Measurements from ENCODE around the gene ZMYM4.

ZMYM4 gene

DNA sequence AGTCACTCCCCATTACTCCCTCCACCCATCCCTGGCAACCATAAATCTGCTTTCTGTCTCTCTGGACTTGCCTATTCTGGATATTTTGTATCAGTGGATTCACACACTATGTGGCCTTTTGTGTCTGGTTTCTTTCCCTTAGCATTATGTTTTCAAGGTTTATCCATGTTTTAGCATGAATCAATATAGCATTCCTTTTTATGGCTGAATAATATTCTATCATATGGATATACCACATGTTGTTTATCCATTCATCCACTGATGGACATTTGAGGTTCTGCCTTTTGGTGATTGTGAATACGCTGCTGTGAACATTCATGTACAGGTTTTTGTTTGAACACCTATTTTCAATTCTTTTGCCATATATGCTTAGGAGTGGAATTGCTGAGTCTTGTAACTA is 140.4 kb downstream of the ZMYM4 start:
- DNase-seq: no peak

DNA sequence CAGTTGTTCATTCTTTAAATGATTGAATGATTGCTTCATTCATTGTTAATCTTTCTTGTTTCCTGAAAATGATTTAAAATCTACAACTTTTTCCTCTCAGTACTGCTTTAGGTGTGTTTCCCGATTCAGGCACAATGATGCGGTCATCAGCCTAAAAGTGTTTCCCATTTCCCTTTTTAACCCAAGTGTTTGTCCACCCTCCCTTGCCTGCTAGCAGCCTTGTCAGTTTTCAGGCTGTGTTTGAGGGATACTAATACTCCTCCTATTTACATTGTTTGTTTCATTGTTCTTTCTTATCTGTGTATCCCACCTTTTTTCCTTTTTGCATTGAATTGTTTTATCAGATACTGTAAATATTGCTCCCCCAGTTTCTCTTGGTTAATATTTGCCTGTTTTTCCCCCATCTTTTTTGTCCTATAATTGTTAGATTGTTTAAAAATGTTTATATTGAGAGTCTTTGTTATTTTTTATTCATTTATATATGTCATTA is 157.6 kb downstream of the ZMYM4 start:
- DNase-seq: no peak

DNA sequence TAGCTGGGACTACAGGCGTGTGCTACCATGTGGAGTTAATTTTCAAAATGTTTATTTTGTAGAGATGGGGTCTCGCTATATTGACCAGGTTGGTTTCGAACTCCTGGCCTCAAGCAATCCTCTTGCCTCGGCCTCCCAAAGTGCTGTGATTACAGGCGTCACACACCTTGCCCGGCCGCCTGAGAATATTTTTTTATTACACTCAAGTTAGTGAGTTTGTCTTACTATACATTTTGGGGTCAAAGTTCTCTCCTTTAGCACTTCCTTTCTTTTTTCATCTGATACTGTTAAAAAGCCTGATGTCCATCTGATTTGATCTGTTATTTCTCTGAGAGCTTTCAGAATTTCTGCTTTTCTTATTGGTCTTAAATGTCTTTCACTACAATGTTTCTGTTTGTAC is 159.9 kb downstream of the ZMYM4 start:
- DNase-seq: no peak

DNA sequence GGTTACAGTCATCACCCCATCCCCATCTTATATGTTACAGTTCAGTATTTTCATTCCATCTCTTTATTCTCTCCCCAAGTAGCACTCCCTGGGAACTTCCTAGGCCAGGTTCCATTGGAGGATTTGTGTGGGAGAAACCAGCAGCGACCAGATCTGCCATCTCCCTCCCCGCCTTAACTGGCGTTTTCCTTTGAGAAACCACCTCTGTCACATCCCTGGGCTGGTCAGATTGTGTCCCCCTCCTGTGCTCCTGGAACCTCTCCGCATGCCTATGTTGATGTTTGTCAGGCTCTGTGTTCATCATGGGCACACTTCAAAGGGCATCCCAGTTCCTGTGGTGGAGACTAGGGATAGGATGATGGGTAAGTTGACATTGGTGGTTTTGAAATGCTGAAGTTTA is 162.3 kb downstream of the ZMYM4 start:
- no peak for DNase-seq

DNA sequence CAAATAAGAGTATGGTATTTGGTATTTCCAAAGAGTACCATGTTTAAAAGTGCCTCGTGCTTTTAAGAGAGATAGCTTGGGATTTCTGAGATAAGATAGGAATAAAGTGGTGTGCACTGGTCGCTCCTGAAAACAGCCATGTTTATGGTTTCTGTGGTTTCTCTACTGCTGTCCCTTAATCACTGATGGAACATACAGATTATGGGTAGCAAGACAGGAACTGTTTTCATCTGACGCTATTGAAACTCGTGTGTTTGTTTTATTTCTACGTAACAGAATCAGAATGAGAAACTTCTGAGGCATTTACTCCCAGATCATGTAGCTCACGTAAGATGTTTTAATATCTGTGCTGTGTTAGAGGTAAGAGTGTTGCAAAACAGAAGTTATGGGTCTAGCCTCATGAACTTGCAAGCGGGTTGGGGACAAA is 162.7 kb downstream of the ZMYM4 start:
- no peak for DNase-seq

DNA sequence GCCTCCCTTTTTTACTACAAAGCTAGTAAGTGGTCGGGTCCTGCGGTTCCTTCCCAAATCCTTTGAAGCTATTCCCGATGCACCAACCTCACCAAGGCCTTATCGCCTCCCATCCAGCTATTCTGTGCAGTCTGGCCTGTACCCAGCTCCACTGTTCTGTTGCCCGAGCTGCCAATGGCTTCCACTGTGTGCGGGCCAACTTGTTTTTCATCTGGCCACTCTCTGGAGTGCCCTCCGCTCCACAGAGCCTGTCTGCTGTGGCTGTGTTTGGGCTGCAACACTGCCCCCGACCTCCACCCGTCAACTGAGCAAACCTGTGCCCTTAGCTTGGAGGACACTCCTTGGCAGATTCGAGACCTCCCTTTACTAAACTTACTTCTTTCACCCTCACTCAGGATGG is 163.7 kb downstream of the ZMYM4 start:
- DNase-seq: no peak

DNA sequence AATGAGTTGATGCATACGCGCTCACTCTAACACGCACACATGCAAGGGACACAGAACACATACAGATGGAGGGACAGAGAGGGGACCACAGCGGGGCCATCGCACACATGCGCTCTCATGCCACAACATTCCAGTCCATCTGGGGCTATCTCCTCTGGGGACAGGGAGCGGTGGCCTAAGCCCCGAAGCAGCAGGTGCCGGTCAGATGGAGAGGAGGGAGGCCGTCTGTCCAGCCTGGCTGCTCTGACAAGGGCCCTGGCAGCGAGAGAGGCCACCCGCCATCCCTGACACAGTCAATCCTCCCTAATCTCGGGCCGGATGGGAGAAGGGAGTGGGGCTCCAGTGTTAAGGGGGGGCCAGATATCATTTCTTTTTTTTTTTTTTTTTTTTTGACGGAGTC is 165.2 kb downstream of the ZMYM4 start:
- no peak for DNase-seq

DNA sequence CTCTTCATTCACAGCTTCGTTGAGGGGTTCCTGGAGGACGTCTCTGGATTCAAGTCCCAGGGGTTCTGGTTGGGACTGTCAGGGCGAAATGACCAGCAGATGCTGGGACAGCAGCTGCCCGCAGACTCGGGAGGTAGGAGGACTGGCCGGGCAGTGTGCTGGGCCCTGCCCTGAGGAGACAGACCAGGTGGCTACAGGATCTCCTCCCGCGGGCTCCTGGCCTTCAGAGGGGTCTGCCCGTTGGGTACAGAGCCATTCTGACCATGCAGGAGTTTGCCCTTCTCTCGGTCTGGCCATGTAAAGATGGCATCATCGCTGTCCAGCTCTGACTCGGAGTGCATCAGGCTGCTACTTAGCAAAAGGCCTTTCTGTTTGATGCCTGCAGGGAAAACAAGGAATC is 166.2 kb downstream of the ZMYM4 start:
- no peak for DNase-seq

DNA sequence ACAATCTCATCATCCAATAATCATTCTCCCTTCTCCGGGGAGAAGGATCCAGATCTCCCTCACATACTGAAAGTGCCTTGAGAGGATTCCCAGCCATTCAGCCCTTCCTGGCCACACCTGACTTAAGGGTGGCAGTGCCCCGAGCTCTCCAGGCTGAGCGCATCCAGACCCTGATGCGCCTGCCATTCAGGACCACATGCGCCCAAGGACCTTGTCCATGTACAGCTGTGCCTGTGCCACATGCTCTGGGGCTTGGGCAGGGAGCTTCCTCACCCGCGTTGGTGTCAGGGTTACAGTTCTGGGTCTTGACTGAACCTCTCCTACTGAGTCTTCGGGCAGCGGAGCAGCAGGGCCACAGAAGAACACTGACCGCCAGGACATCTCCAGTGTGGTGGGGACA is 167.6 kb downstream of the ZMYM4 start:
- DNase-seq: no peak

DNA sequence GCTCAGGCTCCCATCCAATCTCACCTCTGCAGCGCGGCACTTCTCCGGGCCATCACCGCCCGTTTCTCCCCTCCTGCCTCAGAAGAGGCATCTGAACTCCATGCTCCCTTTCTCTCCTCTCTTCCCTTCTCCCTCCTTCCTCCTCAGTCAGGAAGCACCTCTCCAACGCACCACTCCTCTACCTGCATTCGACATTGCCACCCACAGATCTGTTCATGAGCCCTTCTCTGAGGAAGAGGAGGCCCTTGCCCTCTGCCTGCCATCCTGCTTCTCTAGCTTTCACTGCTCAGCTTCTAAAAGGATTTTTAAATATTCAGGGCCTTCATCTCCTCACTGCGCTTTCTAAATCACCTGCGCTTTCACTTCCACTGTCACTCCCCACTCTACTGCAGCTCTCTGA is 168.7 kb downstream of the ZMYM4 start:
- DNase-seq: no peak

DNA sequence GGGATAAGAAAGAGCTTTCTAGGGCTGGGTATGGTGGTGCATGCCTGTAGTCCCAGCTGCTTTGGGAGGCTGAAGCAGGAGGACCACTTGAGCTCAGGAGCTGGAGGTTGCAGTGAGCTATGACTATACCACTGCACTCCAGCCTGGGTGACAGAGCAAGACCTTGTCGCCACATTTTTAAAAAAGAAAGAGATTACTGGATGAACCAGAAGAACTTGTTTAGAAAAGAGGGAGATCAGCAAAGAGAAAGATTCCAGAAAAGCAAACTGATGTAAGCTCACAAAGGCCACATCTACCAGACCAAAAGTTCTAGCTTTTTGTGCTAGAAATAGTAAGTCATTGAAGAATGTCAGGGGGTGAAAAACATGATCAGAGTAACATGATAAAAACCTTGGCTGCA is 171.1 kb downstream of the ZMYM4 start:
- no peak for DNase-seq

DNA sequence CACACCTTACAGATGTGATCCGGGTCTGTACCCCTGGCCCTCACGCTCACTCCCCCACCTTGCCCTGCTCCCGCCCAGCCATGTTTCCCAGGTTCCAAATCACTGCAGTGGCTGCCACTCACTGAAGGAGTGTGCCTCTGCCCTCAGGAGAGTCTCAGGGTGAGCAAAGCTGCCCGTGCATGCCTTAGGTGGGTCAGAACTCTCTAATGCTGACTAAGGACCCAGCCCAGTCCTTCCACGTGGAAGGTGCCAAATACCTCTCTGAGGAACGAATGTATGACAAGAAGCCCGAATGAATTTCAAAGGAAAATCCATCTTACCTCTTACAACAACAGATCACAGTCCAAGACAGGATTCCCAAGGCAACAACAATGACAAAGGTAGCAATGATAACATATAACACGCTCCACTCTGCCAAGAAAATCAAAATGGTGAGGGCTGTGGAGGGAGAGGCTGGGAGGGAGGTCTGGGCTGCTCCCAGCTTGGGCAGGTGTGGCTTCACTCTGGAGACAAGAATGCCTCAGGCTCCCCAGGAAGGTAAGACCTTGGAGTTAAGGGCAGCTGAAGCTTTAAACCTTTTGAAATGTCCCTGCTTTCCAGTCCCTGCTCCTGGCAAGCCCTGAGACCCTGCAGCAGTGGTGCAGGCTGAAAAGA is 173.5 kb downstream of the ZMYM4 start:
- no peak for DNase-seq

DNA sequence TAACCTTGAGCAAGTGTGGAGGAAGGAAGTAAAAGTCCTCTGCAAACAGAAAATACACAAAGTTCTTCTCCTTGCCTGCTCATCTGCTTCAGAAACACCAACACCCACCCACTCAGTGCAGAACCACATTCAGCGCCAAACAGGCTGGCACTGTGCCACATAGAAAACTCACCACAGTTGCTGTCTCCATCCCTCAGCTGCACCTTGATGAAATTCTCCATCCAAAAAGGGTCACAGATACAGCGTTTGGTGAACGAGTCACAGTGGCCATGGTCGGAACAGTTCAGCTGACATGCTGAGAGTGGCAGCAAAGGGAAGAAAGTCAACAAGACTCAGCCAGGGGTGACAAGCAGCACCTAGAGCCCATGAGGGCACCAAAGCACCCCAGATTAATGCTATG is 174.2 kb downstream of the ZMYM4 start:
- no peak for DNase-seq

DNA sequence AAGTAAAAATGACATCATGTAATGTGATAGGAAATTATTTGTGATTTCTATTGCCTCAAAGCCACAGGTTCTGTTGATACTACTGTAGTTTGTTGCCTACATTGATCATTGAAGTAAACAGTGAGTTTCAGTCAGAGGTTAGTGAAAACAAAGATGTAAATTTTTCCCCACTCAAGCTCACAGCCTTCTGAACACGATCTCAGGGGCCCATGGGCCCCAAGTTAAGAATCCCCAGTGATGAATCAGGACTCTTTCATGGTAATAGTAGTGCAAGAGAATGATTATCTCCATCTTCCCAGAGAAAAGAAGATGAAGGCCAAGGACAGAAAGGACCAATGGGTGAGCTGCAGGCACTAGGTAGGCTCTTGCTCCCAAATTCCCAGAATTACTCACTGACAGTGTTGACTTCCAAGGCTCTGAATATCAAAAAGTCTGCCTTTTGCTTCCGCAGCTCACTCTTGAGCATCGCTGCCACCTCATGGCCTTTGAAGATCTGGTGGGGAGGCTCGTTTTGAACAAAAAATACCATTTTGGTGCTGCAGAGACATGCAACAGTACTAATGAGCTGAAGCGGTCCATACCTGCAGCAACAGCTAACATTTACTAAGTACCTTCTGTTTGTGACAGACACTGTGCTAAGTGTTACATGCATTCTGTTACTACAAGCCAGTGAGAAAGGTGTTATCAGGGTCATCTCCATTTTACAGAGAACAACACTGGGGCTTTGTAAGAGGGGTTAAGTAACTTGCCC is 175.4 kb downstream of the ZMYM4 start:
- no peak for DNase-seq

DNA sequence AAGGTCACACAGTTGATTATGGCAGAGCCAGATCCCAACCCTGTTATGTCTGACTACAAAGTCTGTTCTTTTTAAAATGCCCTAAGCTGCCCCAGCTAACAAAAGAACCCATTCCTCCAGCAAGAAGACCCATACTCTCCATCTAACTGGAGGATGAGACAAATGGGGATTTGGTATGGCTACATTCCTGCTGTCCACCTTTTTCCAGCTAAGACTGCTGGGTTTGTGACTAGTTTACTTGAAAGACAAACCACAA is 175.9 kb downstream of the ZMYM4 start:
- no peak for DNase-seq

DNA sequence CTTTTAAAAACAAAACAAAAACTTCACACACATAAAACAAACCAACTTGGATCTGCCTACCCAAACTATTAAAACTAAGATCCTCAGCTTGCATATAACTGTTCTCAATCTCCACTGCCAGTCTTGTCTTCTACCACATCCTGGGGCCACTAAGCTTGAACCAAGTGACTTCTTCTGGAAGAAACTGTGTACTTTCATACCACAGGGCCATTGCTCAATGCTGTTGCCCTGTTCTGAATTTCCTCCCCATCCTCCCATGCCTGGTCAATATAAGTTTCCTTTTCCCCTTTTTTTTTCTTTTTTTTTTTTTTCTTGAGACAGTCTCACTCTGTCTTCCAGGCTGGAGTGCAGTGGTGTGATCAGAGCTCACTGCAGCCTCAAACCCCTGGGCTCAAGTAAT is 178.8 kb downstream of the ZMYM4 start:
- DNase-seq: no peak

DNA sequence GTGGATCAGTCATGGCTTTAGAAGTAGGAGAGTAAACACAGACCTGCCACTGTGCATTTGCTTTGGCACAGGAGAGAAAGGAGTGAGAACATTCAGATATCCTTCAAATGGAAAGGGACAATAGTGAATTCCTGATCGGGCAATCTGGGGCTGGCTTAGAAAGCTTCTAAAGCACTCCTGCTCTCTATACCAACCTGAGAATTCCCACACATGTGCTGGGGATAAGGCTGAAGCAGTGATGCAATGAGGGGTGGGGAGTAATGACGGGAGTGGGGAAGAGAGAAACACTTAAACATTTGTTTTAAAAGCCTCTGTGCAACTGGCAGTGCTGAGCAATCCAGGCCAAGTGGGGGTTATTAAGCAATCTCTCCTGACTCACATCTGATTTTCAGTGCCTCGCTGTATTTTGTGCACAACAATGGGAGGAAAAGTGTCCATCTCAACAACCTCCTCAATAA is 179.9 kb downstream of the ZMYM4 start:
- DNase-seq: no peak

DNA sequence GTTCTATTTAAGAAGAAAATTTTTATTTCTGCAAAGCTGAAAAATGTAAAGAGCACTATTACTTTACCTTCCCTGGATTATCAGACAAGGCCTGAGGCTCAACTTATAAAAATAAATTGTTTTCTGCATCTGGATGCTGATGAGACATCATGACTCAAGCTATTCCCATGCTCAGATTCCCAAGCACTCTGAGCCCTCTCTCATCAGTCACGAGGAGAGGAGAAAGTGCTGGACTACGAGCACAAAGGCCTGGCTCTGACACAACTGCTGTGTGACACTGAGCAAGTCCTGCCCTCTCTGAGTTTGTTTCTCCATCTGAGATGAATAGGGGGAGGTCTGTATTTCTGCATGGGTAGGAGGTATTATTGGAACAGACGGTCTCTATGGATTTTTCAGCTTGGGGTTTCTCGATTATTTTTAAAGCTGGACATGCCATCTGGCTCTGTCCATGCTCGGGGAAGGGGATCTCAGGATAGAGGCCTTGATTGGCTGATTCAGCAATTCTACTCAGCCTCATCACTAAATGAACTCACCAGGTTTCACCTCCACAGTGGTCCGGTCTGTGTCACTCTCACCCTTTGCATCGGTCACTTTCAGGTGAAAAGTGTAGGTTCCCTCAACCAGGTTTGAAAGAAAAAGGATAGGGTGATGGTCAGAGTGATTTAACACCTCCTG is 181.0 kb downstream of the ZMYM4 start:
- no peak for DNase-seq

DNA sequence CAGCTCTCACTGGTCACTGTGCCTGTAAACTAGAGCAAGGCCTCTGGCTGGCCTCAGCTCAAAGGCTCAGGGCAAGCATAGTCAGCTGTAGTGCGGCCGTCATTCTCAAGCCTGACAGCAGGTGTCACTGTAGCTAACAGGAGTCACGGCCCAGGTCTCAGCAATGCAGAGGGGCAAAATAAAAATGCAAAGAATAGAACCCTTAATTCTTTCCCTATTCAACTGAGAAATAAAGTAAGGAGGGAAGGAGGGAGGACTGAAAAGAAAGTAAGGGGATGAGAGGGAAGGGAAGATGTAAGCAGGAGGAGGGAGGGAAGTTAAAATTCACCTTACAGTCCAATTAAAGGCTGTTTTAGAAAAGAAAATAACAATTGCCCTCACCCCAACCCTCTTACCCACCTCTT is 182.6 kb downstream of the ZMYM4 start:
- peak; percentile 70 for DNase-seq

DNA sequence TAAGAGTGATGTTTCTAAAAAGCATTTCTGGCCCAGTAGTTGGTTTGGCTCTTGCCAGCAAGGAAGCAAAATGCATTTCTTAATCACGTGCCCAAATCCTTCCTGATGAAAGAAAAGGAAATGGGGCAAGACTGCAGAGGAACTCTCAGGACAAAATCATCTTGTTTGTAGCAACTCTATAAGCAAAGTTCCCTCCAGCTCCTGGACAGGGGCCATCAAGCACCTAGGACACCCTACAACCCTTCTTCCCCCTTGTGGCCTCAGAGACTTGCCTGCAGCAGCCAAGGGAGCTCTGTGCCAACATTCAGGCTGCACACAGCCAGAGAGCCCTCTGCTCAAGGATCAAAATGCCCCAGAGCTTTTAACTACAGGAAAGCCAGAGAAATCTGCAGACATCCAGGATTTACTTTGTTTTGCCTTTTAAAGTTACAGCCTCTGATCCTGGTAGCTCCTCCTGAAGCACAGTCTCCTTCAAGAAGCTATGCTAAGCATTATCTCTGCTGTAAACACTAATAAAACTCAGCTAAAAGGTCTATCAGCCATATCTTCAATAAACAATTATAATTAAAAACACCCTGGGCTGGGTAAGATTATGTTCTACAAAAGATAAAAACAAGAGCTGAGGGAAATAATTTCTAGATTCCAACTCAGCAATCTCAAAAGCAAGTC is 183.7 kb downstream of the ZMYM4 start:
- DNase-seq: no peak

DNA sequence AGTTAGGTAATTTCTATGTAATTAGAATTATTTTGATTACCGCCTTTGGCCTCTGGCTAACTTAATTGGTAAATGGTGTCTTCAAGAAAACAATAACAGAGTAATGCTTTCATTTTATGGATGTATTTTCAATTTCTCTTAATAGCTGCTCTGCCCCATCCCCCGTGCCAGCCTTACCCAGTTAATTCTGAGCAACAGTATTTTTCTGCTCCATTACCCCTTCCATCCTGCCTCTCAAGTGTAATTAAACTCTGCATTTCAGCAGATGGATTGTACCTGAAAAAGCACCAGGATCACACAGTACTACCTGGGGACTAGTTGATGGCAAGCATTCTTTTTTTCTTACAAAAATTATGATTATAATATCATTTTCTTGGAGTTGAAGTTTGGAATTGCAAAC is 184.5 kb downstream of the ZMYM4 start:
- DNase-seq: no peak

DNA sequence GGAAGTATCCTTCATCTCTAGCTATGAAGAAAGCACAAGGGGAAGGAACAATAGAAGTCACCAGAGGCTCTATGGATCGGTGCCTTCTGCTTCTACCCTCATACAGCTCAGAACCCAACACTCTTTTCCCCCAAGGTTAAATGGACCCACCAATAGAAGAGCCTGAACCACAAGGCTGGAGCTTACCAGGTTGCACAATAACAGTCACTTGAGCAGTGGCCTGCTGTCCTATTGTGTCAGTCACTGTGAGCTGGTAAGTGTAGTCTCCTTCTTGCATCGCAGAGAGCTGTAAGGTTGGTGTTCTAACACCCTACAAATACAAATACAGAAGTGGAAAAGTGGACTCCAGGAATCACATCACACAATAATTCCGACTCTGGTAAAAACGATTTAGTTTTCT is 185.7 kb downstream of the ZMYM4 start:
- DNase-seq: no peak

DNA sequence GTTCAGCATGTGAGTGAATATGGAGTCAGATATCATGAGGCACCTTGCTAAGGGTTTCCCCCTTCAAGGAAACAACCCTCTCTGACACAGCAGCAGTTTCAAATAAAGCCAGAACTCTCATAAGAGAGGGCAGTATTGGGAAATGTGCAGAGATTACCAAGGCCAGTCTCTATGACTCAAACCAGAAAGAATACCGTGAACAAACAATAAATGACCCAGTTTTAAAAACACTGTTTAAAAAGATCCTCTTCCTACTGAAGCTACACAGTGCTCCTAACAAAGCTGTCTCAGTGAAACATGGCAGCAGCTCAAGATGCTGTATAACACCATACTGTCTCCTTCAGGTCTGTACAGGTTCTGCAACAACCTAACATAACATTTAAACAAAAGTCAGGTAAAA is 186.1 kb downstream of the ZMYM4 start:
- no peak for DNase-seq

DNA sequence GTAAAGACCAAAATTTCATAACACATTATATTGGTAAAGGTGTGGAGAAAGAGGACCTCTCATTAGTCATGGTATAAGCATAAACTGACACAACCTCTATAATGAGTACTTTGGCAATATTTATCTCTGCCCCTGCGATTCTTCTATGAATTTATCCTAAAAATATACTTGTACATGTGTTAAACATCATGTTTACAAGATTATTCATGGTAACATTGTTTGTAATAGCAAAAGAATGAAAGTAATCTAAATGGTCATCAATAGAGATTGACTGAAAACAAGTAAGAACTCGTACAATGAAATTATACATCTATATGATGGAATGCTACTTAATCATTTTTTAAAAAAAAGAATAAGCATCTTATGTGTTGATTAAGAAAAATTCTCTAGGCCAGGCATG is 192.3 kb downstream of the ZMYM4 start:
- DNase-seq: no peak
